Stimulated activated CD8-positive, alpha-beta memory T cell treated with anti-CD3 and anti-CD28 coated beads, Interleukin-15, amount 100 ng/mL, for 24 hours (primary cell): Measurements from ENCODE around the gene SLIT1.

Source experiments
- DNase-seq: peaks from one replicate; pipeline ENCODE4 v3.0.0-alpha.2; 2020; ENCODE audit warnings: low read depth

SLIT1 gene

GRCh38 chr10:97139651-97140048, 46.1 kb downstream of the SLIT1 start:
- no peak for DNase-seq

- no peak for DNase-seq
These were observed 46.9 kb downstream of the SLIT1 start for GRCh38 chr10:97138846-97139245.

- no peak for DNase-seq
These were observed 47.6 kb downstream of the SLIT1 start for GRCh38 chr10:97138174-97138573.

- no peak for DNase-seq
These were observed 49.0 kb downstream of the SLIT1 start for GRCh38 chr10:97136756-97137155.

- no peak for DNase-seq
These were observed 50.3 kb downstream of the SLIT1 start for GRCh38 chr10:97135464-97135863.

GRCh38 chr10:97134983-97135382, 50.8 kb downstream of the SLIT1 start:
- DNase-seq: no peak

DNA sequence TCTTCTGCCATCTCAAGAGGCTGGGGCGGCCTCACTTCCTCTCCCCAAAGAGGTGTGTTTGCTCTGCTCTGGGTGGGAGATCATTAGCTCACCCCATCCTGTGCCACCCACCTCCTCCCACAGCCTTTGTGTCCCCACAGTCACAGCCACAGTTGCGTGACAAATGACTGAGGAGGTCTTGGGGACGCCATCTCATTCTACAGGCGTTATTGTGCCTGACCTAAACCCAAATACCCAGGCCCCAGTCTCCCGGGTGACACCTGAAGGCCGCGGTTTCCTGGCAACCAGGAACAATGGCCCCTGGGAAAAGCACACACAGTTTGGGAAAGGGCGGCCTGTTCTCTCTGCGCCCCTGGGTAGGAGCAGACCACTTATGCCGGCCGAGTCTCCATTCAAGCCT, 51.6 kb downstream of the SLIT1 start:
- no peak for DNase-seq

GRCh38 chr10:97132273-97132672, 53.5 kb downstream of the SLIT1 start:
- DNase-seq: no peak

DNA sequence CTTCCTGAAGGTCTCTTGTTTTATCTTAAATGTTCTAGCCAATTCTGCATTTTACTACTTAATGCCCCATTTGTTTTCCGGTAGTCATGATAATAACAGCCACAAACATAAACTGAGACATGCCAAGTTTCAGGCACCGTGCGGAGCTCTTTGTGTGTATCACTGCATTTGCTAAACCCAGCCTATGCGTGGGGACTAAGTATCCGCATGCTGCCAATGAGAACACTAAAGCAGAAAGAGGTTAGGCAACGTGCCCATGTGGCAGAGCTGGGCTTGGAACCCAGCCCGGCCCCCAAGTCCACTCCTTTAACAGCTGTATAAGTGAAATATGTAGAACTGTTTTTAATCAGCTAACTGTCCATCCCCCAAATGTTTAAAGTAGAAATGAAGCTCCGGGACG, 54.1 kb downstream of the SLIT1 start:
- no peak for DNase-seq

- no peak for DNase-seq
These were observed 54.6 kb downstream of the SLIT1 start for GRCh38 chr10:97131181-97131628.

DNA sequence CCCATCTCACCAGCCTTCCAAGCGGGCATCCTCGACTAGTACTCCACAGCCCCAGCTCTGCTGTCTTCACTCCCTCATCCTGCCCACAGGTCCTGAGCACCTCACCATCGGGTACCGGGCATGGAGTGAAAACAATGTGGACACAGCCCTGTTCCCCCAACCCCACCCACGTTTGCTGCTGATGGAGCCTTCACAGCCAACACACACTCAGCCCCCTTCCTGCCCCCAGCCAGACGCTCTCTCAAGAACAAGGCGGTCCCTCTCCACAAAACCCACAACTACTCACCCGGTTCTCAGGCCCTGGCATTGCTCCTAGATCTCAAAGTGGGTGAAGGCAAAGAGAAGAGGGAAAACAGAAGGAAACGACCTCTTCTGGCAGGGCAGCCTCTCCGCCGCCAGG, 56.1 kb downstream of the SLIT1 start:
- no peak for DNase-seq

DNA sequence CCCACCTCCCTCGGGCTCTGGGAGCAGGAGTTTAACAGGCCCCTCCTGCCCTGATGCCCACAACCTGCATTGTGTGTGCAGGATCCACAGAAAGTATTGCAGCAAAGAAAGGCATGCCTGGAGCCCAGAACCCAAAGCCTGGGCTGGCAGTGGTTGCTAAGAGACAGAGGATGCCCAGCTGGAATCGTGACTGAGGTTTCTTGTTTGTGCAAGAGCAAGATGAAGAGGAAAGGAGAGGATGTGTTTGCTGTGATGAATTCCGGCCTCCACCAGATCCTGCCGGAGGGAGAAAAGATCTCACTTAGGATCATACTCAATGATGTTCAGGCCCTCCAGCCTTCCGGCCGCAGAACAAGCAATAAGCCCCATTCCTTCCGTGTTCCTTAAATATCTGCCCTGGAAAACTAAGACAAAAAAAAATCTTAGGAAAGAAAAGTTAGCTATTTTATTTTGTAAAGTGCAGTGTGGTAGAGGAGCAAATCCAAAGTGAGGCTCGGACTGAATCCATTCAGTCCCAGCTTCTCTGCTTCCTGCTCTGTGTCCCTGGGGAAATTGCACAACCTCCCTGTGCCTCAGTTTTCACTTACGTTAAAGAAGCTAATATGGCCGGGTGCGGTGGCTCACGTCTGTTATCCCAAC, 57.1 kb downstream of the SLIT1 start:
- DNase-seq: no peak

DNA sequence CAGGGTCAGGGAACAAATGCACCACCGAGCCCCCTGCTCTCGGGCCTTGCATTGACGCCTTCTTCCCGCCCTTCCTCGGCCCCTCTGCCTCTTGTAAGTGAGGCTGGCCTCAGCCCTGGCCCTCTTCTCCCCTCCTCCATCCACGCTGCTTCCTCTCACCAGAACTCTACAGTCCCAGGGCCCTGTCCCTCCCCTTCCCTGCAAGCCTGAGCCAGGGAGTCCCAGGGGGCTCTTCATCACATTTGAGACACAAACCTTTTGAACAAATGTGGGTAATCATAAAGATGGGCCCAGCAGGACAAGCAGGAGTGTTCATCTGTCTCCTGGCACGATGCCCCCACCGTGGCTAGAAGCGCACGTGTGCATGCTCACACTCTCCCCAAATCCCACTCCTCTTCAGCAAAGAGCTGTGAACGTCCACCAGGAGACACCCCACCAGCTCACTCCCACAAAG, 57.7 kb downstream of the SLIT1 start:
- no peak for DNase-seq

DNA sequence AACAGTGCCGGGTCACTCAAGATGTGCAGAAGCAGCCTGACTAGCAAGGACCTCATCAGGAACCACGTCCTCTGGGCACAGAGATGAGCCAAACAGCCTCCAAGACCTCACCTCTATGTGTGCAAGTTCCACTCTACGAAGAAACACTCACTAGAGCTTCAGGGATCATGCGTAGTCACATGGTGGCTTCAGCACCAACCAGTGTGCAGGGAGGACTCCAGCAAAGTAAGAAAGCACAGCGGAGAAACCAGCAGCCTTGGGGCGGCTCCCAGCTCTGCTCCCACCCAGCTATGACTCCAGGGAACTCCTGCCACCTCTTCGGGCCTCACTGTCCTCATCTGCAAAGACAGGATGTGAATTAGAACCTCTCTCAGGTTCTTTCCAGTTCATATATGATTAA, 58.2 kb downstream of the SLIT1 start:
- no peak for DNase-seq

DNA sequence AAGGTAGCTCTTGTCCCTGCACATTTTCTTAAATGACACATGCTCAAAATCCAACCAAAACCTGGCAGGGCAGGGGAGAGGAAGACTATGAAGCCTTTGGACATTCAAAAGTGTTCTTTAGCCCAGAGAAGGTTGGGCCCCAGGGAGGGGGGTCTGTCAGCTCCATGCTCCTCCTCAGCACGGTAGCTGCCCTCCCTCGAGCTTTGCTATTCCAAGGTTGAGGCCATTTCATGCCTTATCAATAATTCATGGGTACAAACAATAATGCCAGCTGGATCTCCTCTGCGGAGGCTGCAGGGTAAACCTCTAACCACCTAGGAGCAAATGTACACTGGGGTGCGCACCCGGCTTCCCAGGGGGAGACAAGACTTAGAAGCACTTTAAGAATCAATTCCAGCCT, 61.5 kb downstream of the SLIT1 start:
- no peak for DNase-seq

- DNase-seq: no peak
These were observed 62.0 kb downstream of the SLIT1 start for GRCh38 chr10:97123765-97124164.

GRCh38 chr10:97121041-97121440, 64.7 kb downstream of the SLIT1 start:
- DNase-seq: no peak

GRCh38 chr10:97120370-97120769, 65.4 kb downstream of the SLIT1 start:
- DNase-seq: no peak

- no peak for DNase-seq
These were observed 66.6 kb downstream of the SLIT1 start for GRCh38 chr10:97119058-97119745.

- DNase-seq: no peak
These were observed 68.4 kb downstream of the SLIT1 start for GRCh38 chr10:97117372-97117771.

- no peak for DNase-seq
These were observed 69.1 kb downstream of the SLIT1 start for GRCh38 chr10:97116462-97117162.

DNA sequence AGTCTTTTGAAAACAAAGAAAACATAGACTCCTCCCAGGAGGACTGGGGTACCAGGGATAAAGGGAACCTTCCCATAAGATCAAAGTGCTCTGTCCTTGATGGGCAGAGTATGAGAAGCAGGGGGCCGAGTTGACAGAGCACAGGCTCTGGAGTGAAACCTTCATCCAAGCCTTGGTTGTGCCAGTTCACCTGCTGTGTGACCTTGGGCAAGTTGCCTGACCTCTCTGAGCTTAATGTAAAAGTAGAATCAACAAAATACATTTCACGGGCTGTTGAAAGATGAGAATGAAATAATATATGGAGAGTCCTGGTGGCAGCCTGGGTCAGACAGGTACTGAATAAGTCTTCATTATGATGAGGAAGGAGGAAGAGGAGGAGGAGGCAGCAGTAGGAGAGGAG, 69.9 kb downstream of the SLIT1 start:
- DNase-seq: no peak

DNA sequence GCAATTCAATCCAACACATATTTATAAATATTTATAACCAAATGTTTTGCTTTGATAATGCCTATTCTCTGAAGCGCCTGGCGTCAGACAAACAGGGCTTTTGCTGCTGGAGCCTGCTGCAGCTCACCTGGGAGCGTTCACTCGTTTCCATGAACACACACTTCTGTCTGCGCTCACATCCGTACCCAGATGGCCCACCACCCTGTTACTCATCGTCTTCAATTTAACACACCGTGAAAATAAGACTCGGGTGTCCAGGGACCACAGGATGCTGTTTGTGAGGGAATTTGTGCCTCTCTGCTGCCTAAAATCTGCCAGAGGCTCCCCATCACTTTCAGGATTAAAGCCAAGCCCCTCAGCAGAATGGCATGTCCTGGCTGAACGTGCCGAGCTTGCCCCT, 74.1 kb downstream of the SLIT1 start:
- DNase-seq: no peak
